Prostate gland (tissue), 2 donors: ENCODE results near the gene ABLIM3.

ENCODE experiments used
- CTCF ChIP-seq, 4 experiments: fragments of 200-600 bp in 2 of 4; fragments of 450-650 bp in 2 of 4; sonication (generic) in 2 of 4; IDR thresholded peaks; 1 replicate in 3 of 4; 2 replicates in 1 of 4; pipeline ENCODE4 v1.5.1; 2016 to 2019; ENCODE audit warnings: antibody characterized with exemption in 4 of 4, mild to moderate bottlenecking in 2 of 4, moderate library complexity in 2 of 4
- POLR2A ChIP-seq: fragments of 450-650 bp; IDR thresholded peaks from one replicate; pipeline ENCODE4 v1.6.1; 2016; ENCODE audit warnings: antibody characterized with exemption, mild to moderate bottlenecking

- TF ChIP-seq CTCF (IDR thresholded peaks at IDR 0.05) (peak in 1 of 4 experiments; percentile 16), POLR2A (no peak)
These were observed 10.4 kb downstream of the ABLIM3 start for GRCh38 chr5:149151717-149152116.
